D341Med (cell line): ENCODE measurements around the gene SLC4A4.

Experiments
- DNase-seq: peaks from one replicate; pipeline ENCODE4 v3.0.0; 2012; ENCODE audit warnings: low spot score

Gene SLC4A4

GRCh38 chr4:71472946-71473345 lies 134.1 kb downstream of the SLC4A4 start:
- DNase-seq: no peak

- DNase-seq: no peak
Measured at GRCh38 chr4:71473541-71474240, 134.9 kb downstream of the SLC4A4 start.

- DNase-seq: no peak
Measured at GRCh38 chr4:71474731-71475130, 135.9 kb downstream of the SLC4A4 start.

GRCh38 chr4:71476240-71476639 lies 137.4 kb downstream of the SLC4A4 start:
- no peak for DNase-seq

GRCh38 chr4:71486550-71487343 lies 147.9 kb downstream of the SLC4A4 start:
- no peak for DNase-seq

- no peak for DNase-seq
Measured at GRCh38 chr4:71487344-71487920, 148.6 kb downstream of the SLC4A4 start.

- DNase-seq: no peak
Measured at GRCh38 chr4:71494539-71494938, 155.7 kb downstream of the SLC4A4 start.

GRCh38 chr4:71495454-71495853 lies 156.6 kb downstream of the SLC4A4 start:
- no peak for DNase-seq

- no peak for DNase-seq
Measured at GRCh38 chr4:71497078-71497477, 158.3 kb downstream of the SLC4A4 start.

GRCh38 chr4:71498002-71498401 lies 159.2 kb downstream of the SLC4A4 start:
- no peak for DNase-seq

- no peak for DNase-seq
Measured at GRCh38 chr4:71498625-71499024, 159.8 kb downstream of the SLC4A4 start.

- DNase-seq: no peak
Measured at GRCh38 chr4:71501992-71502391, 163.2 kb downstream of the SLC4A4 start.

- DNase-seq: no peak
Measured at GRCh38 chr4:71518283-71518989, 179.6 kb downstream of the SLC4A4 start.

GRCh38 chr4:71520308-71520707 lies 181.5 kb downstream of the SLC4A4 start:
- no peak for DNase-seq

- no peak for DNase-seq
Measured at GRCh38 chr4:71520850-71521249, 182.0 kb downstream of the SLC4A4 start.

- no peak for DNase-seq
Measured at GRCh38 chr4:71524756-71525155, 185.9 kb downstream of the SLC4A4 start.

GRCh38 chr4:71526637-71527406 lies 188.0 kb downstream of the SLC4A4 start:
- no peak for DNase-seq

- no peak for DNase-seq
Measured at GRCh38 chr4:71532407-71532806, 193.6 kb downstream of the SLC4A4 start.

- DNase-seq: no peak
Measured at GRCh38 chr4:71533121-71533520, 194.3 kb downstream of the SLC4A4 start.

GRCh38 chr4:71537551-71538065 lies 198.8 kb downstream of the SLC4A4 start:
- DNase-seq: no peak

GRCh38 chr4:71538528-71538927 lies 199.7 kb downstream of the SLC4A4 start:
- no peak for DNase-seq
